Karpas-422 (cell line): ENCODE results near the gene PLPP6. TPM values are rescaled to one million over a fixed set of nuclear protein-coding genes. Genes with fewer than 3 reads are reported as not detected.
"Not testable (repeated sequence)": the region's sequence is repeated elsewhere in the genome, so short reads cannot be mapped to it uniquely, and the experiment has no call there.

Source experiments
- DNase-seq: peaks from one replicate; pipeline ENCODE4 v3.0.0-alpha.2; 2015
- H2AFZ ChIP-seq: fragments of 200-600 bp; sonication (generic); 2 replicates; pipeline ENCODE4 v1.6.1; 2014; ENCODE audit warnings: antibody characterized with exemption, low read length, mixed read lengths
- H3K27ac ChIP-seq: fragments of 200-600 bp; sonication (generic); 2 replicates; pipeline ENCODE4 v1.5.1; 2014; ENCODE audit warnings: mild to moderate bottlenecking, low read length, moderate library complexity
- H3K27me3 ChIP-seq: fragments of 200-600 bp; sonication (generic); 2 replicates; pipeline ENCODE4 v1.6.1; 2014; ENCODE audit warnings: low read length, mixed read lengths
- H3K36me3 ChIP-seq: fragments of 200-600 bp; sonication (generic); 2 replicates; pipeline ENCODE4 v1.6.1; 2014; ENCODE audit warnings: low read length, mixed read lengths; ENCODE audit not compliant: insufficient read depth
- H3K4me1 ChIP-seq: fragments of 200-600 bp; sonication (generic); 2 replicates; pipeline ENCODE4 v1.6.1; 2014; ENCODE audit warnings: mild to moderate bottlenecking, low read length, mixed read lengths
- H3K4me2 ChIP-seq: fragments of 200-600 bp; sonication (generic); 2 replicates; pipeline ENCODE4 v1.6.1; 2014; ENCODE audit warnings: low read length, low read depth, mild to moderate bottlenecking; ENCODE audit not compliant: poor library complexity, severe bottlenecking
- H3K4me3 ChIP-seq: fragments of 200-600 bp; sonication (generic); 2 replicates; pipeline ENCODE4 v1.5.1; 2014; ENCODE audit warnings: mild to moderate bottlenecking, antibody characterized with exemption, low read length, mixed read lengths
- H3K79me2 ChIP-seq: fragments of 200-600 bp; sonication (generic); 2 replicates; pipeline ENCODE4 v1.6.1; 2014; ENCODE audit warnings: mild to moderate bottlenecking, low read length, mixed read lengths
- H3K9ac ChIP-seq: fragments of 200-600 bp; sonication (generic); 2 replicates; pipeline ENCODE4 v1.6.0; 2014; ENCODE audit warnings: low read length
- H3K9me2 ChIP-seq: fragments of 200-600 bp; sonication (generic), shearing (Covaris generic); replicated peaks from 2 replicates; pipeline ENCODE4 v1.6.0; 2014; ENCODE audit warnings: mild to moderate bottlenecking, low read length, moderate library complexity; ENCODE audit not compliant: insufficient read depth
- H3K9me3 ChIP-seq: fragments of 300-700, 200-600 bp; sonication (generic); 2 replicates; pipeline ENCODE4 v1.6.1; 2014; ENCODE audit warnings: low read length, mixed read lengths
- H4K20me1 ChIP-seq: fragments of 200-600 bp; sonication (generic); 2 replicates; pipeline ENCODE4 v1.6.1; 2014; ENCODE audit warnings: mild to moderate bottlenecking, antibody characterized with exemption, low read length, low read depth; ENCODE audit not compliant: insufficient read depth
- total RNA-seq: library from RNA; depleted of rRNA; stranded (reverse); fragments of >200 nt; shearing (Covaris generic); gene quantifications from 2 replicates; pipeline ENCODE4 v1.2.3, GENCODE V29; 2014; ENCODE audit warnings: low replicate concordance

The PLPP6 gene
- total RNA-seq, 1 experiment from 2014 or later = 13.1 TPM

- H3K4me3 ChIP-seq = no peak overlapping the region
- H2AFZ ChIP-seq = no peak overlapping the region
- H3K79me2 ChIP-seq = no peaks in the 10 kb centered on the region
- H4K20me1 ChIP-seq = no peaks in the 10 kb centered on the region
- no peak overlapping the region for H3K9ac ChIP-seq
- H3K9me3 ChIP-seq = no peaks in the 10 kb centered on the region
- H3K4me1 ChIP-seq = peaks cover under 1% of the 10 kb centered on the region; the same call in 1 of the 2 replicates
- DNase-seq = no peak
- H3K4me2 ChIP-seq = no peak overlapping the region
- no peaks in the 10 kb centered on the region for H3K9me2 ChIP-seq
- no peaks in the 10 kb centered on the region for H3K27me3 ChIP-seq
- H3K36me3 ChIP-seq = no peaks in the 10 kb centered on the region
- H3K27ac ChIP-seq = no peak overlapping the region
Measured at GRCh38 chr9:4656621-4657020, 5.5 kb upstream of the PLPP6 start.

- H2AFZ ChIP-seq = no peak overlapping the region
- H4K20me1 ChIP-seq = no peaks in the 10 kb centered on the region
- no peaks in the 10 kb centered on the region for H3K9me3 ChIP-seq
- H3K4me1 ChIP-seq = peaks cover 4% of the 10 kb centered on the region; the same call in 1 of the 2 replicates
- no peaks in the 10 kb centered on the region for H3K9me2 ChIP-seq
- H3K79me2 ChIP-seq = no peaks in the 10 kb centered on the region
- no peaks in the 10 kb centered on the region for H3K36me3 ChIP-seq
- no peak overlapping the region for H3K9ac ChIP-seq
- H3K4me2 ChIP-seq = no peak overlapping the region
- no peak overlapping the region for H3K27ac ChIP-seq
- H3K27me3 ChIP-seq = no peaks in the 10 kb centered on the region
- no peak for DNase-seq
- no peak overlapping the region for H3K4me3 ChIP-seq
Measured at GRCh38 chr9:4657426-4658159, 4.5 kb upstream of the PLPP6 start.

- not testable (repeated sequence) for H3K4me3 ChIP-seq, H3K27ac ChIP-seq, H3K9me3 ChIP-seq, H3K9ac ChIP-seq, H4K20me1 ChIP-seq, H3K36me3 ChIP-seq, DNase-seq, H3K9me2 ChIP-seq, H3K4me2 ChIP-seq, H3K79me2 ChIP-seq, H3K27me3 ChIP-seq, H2AFZ ChIP-seq
- peaks cover 34% of the 10 kb centered on the region for H3K4me1 ChIP-seq
Measured at GRCh38 chr9:4660665-4661064, 1.4 kb upstream of the PLPP6 start.

- Histone ChIP-seq H2AFZ (no peak overlapping the region), H3K79me2 (no peaks in the 10 kb centered on the region), H3K4me1 (peaks cover 39% of the 10 kb centered on the region), H3K9ac (no peak overlapping the region), H3K36me3 (no peaks in the 10 kb centered on the region), H3K9me2 (no peaks in the 10 kb centered on the region), H3K4me3 (no peak overlapping the region), H3K27ac (no peak overlapping the region), H4K20me1 (no peaks in the 10 kb centered on the region; the same call in 1 of the 2 replicates), H3K27me3 (no peaks in the 10 kb centered on the region), H3K4me2 (no peak overlapping the region), H3K9me3 (no peaks in the 10 kb centered on the region)
- no peak for DNase-seq
Measured at GRCh38 chr9:4661165-4661564, 929 bp upstream of the PLPP6 start.

- no peaks in the 10 kb centered on the region for H3K36me3 ChIP-seq
- DNase-seq = no peak
- H3K79me2 ChIP-seq = no peaks in the 10 kb centered on the region
- H3K4me3 ChIP-seq = peak overlapping the region; percentile 79
- H3K9me2 ChIP-seq = no peaks in the 10 kb centered on the region
- H4K20me1 ChIP-seq = no peaks in the 10 kb centered on the region; the same call in 1 of the 2 replicates
- H3K27me3 ChIP-seq = no peaks in the 10 kb centered on the region
- H3K4me1 ChIP-seq = peaks cover 44% of the 10 kb centered on the region
- no peaks in the 10 kb centered on the region for H3K9me3 ChIP-seq
- peak overlapping the region; percentile 81 for H3K9ac ChIP-seq
- H3K27ac ChIP-seq = no peak overlapping the region
- H2AFZ ChIP-seq = peak overlapping the region; percentile 80
- peak overlapping the region; percentile 76 for H3K4me2 ChIP-seq
Measured at GRCh38 chr9:4661611-4662010, 483 bp upstream of the PLPP6 start.

- Histone ChIP-seq H3K9me2 (no peaks in the 10 kb centered on the region), H3K27me3 (no peaks in the 10 kb centered on the region), H3K36me3 (no peaks in the 10 kb centered on the region), H2AFZ (no peak overlapping the region), H4K20me1 (no peaks in the 10 kb centered on the region; the same call in 1 of the 2 replicates), H3K4me3 (peak overlapping the region; percentile 79), H3K4me2 (peak overlapping the region; percentile 76), H3K9ac (peak overlapping the region; percentile 81), H3K79me2 (no peaks in the 10 kb centered on the region), H3K9me3 (no peaks in the 10 kb centered on the region), H3K27ac (no peak overlapping the region), H3K4me1 (peaks cover 47% of the 10 kb centered on the region)
- no peak for DNase-seq
Measured at GRCh38 chr9:4662989-4663792, 1.1 kb downstream of the PLPP6 start.

- DNase-seq = no peak
- H3K79me2 ChIP-seq = no peaks in the 10 kb centered on the region
- H2AFZ ChIP-seq = no peak overlapping the region
- no peak overlapping the region for H3K27ac ChIP-seq
- no peaks in the 10 kb centered on the region for H3K9me3 ChIP-seq
- no peaks in the 10 kb centered on the region for H3K36me3 ChIP-seq
- no peaks in the 10 kb centered on the region for H3K27me3 ChIP-seq
- H3K4me1 ChIP-seq = peaks cover 47% of the 10 kb centered on the region
- H3K9me2 ChIP-seq = no peaks in the 10 kb centered on the region
- H4K20me1 ChIP-seq = no peaks in the 10 kb centered on the region; the same call in 1 of the 2 replicates
- peak overlapping the region; percentile 13; the same call in 1 of the 2 replicates for H3K4me3 ChIP-seq
- peak overlapping the region; percentile 76 for H3K4me2 ChIP-seq
- H3K9ac ChIP-seq = no peak overlapping the region
Measured at GRCh38 chr9:4663956-4664355, 1.9 kb downstream of the PLPP6 start.

GRCh38 chr9:4665357-4665756 is 3.3 kb downstream of the PLPP6 start:
- no peaks in the 10 kb centered on the region; the same call in 1 of the 2 replicates for H4K20me1 ChIP-seq
- no peak overlapping the region for H3K27ac ChIP-seq
- DNase-seq = no peak
- H3K9me2 ChIP-seq = no peaks in the 10 kb centered on the region
- no peaks in the 10 kb centered on the region for H3K27me3 ChIP-seq
- no peaks in the 10 kb centered on the region for H3K36me3 ChIP-seq
- no peaks in the 10 kb centered on the region for H3K9me3 ChIP-seq
- H3K4me2 ChIP-seq = peak overlapping the region; percentile 76
- H3K4me1 ChIP-seq = peaks cover 47% of the 10 kb centered on the region
- no peaks in the 10 kb centered on the region for H3K79me2 ChIP-seq
- no peak overlapping the region for H3K9ac ChIP-seq
- no peak overlapping the region for H3K4me3 ChIP-seq
- H2AFZ ChIP-seq = no peak overlapping the region
